CD4-positive, alpha-beta T cell treated with Interleukin-17A for 4 hours (primary cell): Measurements from ENCODE around the gene CMTM6.
"Not testable (repeated sequence)": the region's sequence is repeated elsewhere in the genome, so short reads cannot be mapped to it uniquely, and the experiment has no call there.

ENCODE experiments used
- DNase-seq: peaks from one replicate; pipeline ENCODE4 v3.0.0-alpha.2; 2020; ENCODE audit warnings: mixed read lengths

CMTM6 gene

GRCh38 chr3:32498992-32499391 is 3.7 kb downstream of the CMTM6 start:
- DNase-seq, result no peak

- no peak for DNase-seq
Observed at GRCh38 chr3:32498252-32498651, 4.4 kb downstream of the CMTM6 start.

DNA sequence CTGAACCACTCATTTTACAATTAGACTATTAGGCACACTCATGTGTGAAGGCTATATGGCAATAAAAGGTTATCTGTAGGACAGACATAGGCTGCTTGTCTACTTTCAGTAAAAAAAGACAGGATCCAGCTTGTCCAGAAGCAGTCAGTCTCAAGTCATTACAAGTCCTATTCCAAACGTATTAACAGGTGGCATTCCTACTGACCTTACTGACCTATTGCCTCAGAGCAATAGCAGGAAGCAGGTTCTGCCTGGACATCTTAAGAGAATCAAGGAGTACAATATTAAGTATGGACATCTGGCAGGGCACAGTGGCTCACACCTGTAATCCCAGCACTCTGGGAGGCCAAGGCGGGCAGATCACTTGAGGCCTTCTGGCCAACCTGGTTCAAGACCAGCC is 7.0 kb downstream of the CMTM6 start:
- no peak for DNase-seq

DNA sequence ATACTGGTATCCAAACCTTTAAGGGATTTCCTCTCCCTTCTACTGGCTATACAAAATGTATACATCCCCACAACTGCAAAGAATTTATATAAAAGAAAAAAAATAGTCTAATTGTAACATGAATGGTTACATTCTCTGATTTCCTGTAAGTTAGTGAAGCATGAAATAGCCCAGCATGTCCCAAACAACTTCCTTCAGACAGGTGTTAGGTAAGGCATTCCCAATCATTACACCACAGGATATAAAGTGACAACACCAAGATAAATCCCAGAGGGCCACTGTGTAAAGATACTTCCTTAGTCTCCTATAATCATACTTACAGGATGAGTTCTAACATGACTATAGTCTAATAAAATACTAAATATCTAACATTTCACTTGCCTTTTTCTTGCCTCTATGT is 7.6 kb downstream of the CMTM6 start:
- no peak for DNase-seq

DNA sequence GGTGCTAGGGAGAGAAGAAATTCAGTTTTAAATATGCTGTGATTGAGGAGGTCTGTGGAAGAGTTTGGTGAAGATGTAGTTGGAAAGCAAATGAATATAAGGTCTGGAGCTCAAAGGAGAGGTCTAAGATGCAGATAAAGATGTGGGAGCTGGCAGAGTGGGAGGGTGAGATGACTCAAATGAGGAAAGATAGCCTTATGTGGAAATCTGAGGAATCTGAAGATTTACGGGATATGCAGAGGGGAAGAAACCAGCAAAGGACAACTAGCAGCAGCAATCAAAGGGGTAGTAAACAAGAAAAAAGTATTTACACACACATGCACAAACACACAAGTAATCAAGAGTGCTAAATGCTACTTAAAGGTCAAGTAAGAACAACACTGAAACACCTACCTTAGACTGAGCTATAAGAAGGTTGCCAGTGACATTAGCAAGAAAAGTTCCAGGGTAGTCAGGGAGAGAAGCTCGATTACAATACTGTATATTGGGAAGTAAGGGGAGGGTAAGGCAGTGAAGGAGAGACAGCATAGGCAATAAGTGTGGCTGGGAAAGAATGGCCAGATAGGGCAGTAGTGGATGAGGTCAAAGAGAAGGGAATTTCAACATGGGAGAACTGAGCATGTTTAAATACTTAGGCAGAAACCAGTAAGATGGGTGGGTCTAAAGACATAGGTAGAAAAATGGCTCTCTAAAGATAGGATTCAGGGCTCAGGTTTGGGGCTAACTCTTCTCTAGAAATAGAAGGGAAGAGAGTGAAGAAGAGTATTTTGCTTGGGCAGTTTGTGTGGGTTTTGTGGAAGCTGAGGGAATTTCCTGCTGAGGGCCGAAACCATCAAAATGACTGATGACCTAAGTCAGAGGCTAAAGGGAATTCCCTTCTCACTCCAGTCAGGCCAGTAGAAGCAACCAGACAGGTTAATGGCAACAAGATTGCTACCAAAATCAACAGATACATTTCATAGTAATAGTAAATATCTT is 8.9 kb downstream of the CMTM6 start:
- no peak for DNase-seq

DNA sequence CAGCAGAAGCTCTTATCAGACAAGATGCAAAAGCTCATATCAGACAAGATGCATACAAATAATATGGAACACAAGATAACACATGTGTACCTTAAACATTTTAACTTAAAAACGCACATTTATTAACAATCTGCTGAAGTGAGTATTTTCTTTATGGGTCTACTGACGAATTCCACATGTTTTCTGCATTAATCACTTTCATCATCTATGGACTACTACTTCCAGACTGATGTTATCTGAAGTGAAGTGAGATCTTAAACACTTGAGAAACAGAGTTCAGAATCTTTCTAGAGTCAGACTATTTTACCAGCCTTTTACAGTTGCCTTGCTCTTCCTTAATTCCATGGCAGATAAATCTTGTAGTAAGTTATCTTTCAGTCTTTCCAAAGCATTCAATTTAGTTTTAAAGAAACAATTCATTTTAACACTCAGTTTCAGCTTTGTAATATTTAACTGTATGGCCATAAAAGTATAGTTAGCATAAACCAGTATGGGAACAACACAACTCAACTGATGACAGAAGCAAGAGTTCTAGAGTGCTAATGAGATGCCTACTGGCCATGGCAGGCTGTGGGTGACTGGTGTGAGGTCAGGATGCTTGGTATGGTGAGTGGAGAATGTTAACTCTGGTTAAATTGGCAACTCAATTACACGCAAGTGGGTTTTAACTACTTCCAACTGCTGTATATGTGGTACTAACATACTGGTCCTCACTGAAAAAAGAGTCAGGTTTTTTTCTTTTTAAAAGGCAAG is 9.8 kb downstream of the CMTM6 start:
- no peak for DNase-seq

DNA sequence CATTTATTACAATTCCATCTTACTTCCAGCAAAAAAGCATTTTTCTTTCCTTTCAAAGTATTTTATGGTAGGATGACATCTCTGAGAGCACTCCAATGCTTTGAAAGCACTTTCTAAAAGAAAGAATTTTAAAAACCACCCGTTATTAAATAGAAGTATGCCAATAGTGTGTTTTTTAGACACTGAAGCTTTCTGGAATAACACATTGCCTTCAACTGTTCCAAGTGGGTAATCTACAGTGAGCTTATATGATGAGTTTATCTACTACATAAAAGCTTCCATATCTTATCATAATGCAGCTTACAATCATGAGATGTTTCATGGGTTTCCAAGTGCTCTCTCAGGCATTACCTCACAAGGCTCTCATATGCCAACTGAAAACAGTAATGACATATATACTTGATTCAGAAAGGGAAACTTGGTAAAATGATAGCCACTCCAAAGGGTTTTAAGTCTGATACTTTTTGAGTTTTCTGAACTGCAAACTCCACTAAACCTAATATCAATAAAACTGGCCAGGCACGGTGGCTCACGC is 14.1 kb downstream of the CMTM6 start:
- DNase-seq, result no peak

DNA sequence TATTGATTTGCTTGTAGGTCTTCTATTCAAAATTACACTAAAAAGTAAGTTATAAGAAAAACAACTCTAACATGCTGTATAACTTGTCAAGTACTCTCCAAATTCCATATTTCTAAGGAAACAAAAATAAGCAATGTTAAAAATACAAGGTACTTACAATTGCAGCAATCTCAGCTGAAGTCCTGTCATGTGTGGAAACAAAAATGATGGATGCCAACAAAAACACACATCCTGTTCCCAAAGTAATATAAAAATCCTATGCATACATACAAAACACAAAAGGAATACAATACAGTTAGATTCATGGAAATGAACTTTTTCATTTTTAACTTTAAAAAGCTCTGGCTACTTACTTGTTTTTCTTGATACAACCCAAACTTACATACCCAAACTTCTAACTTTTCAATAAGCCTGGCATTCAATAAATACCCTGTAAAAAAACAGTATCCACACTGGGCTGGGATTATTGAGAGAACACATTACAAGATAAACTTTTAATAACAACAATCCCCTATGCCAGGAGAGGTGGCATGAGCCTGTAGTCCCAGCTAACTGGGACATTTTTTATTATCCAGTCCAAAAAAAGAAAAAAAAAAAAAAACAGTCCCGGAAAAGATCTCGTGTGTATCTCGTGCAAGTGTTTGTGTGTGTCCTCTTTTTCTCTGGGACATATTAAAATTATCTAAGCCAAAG is 14.7 kb downstream of the CMTM6 start:
- no peak for DNase-seq

DNA sequence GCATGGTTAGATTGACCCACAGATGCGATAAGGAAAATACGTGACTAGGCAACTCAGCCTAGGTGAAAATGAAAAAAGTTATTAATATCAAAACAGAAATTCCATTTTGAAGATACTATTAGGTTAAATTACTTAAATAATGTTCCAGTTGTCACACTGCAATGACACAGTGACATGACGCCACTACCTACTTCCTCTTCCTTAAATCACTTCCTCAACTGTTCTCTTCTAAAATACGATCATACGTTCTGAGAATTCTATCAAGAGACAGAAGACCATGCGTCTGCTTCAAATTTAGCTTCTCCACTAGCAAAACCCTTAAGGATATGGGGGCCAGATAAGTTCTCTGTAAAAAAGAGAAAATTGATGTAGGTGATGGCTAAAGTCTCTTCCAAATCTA is 18.2 kb downstream of the CMTM6 start:
- DNase-seq, result no peak

GRCh38 chr3:32483772-32484171 is 18.9 kb downstream of the CMTM6 start:
- no peak for DNase-seq

GRCh38 chr3:32482693-32483092 is 20.0 kb downstream of the CMTM6 start:
- no peak for DNase-seq

- DNase-seq, result no peak
Observed at GRCh38 chr3:32481791-32482631, 20.6 kb downstream of the CMTM6 start.

DNA sequence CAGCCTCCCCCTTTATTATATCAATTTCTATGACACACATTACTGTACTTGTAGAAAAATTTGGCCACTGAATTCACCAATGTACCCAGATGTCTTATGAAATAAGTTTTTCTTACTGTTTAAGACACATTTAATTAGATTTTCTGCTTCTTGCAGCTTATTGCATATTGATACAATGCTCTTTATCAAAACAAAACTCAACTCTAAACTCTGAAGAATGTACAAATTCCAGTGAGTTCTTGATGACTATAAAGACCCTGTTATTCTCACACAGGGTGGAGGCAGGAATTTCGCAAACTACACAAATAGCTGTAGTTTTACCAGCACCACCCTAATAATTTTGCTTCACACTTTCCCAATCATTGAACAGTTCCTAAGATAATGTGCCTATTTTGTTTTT is 22.0 kb downstream of the CMTM6 start:
- DNase-seq, result no peak

DNA sequence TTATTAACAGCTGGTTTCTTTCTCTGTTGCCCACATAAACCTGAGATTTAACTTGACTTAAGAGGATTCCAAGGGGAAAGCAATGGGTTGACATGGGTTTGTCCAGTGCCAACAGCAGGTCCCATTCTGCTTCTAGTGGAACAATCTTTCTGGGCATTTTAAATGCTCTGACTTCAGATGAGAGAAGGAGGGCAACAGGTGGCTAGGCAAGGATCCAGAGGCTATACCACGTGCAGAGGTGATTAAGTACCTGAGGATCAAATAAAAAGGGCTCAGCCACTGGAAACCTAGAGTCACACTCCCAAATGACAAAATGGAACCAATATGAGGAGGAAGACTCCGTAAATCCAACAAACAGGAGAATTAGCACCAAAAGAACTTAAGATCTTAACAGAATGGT is 28.5 kb downstream of the CMTM6 start:
- no peak for DNase-seq

DNA sequence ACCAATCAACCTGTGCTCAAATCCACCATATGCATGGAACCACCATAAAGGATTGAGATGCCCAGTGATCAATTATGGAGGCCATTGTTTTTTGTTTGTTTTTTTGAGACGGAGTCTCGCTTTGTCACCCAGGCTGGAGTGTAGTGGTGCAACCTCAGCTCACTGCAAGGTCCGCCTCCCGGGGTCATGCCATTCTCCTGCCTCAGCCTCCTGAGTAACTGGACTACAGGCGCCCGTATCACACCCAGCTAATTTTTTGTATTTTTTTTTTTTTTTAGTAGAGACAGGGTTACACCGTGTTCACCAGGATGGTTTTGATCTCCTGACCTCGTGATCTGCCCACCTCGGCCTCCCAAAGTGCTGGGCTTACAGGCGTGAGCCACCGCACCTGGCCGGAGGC is 30.5 kb downstream of the CMTM6 start:
- DNase-seq, result not testable (repeated sequence)

DNA sequence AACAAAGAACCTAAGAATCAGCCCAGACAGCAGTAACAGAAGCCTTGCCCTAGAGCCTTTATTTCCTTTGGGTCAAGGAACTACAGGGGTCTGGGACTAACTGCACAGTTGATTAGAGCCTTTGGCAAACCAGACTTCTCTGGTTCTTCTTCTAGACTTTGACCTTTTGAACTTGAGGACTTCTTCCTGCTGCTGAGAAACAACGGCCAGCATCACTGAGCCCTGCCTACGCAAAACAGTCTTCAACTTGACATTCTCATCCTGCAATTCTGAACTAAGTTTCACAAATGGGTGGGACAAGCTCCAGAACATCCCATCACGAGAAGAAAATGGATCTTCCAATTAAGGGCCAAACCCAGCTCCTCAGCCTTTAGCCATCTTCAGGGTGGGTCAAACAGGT is 31.4 kb downstream of the CMTM6 start:
- DNase-seq, result no peak

GRCh38 chr3:32470362-32470761 is 32.3 kb downstream of the CMTM6 start:
- no peak for DNase-seq

- no peak for DNase-seq
Observed at GRCh38 chr3:32469151-32469874, 33.3 kb downstream of the CMTM6 start.

- peak; percentile 82 for DNase-seq
Observed at GRCh38 chr3:32467333-32468070, 35.1 kb downstream of the CMTM6 start.

- not testable (repeated sequence) for DNase-seq
Observed at GRCh38 chr3:32466808-32467207, 35.8 kb downstream of the CMTM6 start.

DNA sequence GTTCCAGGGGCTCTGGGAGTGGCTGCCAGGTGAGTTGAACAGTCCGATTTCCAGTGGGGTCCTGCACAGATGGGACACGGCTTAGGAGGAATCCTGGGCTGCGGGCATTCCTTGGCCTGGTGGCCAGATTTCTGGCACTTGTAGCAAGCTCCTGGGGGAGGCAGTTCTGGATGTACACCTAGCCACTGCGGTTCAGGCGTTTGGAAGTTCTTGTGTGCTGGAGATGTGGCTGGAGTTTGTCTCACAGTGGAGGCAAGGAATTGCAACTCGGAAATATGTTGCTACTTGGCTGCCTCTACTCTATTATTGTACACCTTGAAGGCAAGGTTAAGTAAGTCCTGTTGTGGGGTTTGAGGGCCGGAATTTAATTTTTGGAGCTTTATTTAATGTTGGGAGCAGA is 37.9 kb downstream of the CMTM6 start:
- DNase-seq, result not testable (repeated sequence)
